T1000 (cell line): ENCODE measurements around the gene ALX3.

Source experiments
- DNase-seq: peaks from one replicate; lab custom pipeline; 2025; ENCODE audit warnings: mixed read lengths; lab: John Stamatoyannopoulos, UW

Gene ALX3

DNA sequence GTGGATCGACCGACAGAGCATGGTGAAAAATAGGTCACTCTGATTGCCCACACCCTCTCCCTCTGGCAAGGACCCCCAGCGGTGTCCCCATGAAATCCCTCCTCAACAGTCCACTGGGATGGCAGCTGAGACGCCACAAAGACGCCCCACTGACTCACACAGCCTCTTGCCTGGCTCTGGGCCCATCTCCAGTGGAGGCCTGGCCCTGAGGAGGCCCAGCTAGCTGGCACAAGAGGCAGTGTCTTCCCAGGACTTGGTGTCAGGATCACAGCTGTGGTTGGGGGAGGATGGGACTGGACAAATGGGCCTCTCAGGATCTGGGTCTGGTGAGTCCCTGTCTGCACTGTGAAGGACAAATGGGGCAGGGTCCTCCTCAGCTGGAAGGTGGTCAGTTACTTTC is 4.6 kb downstream of the ALX3 start:
- DNase-seq, result no peak

DNA sequence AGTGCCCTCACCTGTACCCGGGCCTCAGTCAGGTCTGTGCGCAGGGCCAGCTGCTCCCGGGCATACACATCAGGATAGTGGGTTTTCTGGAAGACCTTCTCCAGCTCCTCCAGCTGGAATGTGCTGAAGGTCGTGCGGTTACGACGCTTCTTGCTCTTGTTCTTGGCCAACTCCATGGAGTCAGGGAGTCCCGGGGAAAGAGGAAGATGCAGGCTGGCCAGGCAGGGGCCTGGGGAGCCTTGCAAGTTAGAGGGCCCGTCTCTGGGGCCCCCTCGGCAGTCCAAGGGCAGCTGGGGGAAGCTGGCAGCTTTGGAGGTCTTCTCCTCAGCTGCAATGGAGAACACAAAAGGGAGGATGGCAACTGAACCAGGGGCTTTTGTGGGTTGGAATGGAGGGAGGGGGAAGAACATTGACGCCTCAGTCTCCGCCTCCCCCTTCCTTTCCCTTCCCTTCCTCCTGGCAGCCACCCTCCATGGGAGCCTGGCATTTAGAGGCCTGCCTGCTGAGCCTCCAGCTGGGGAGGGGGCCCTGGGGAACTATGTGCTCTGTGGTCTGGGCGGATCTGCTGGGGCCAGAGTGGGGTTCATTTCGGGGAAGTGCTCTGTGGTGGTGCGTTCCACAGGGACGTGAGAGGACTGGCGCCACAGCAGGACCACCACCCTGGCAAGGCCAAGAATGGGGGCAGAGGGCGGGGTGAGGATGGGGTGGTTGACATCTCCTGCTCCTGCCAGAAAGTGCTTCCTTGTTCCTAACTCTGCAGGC is 5.7 kb downstream of the ALX3 start:
- no peak for DNase-seq

DNA sequence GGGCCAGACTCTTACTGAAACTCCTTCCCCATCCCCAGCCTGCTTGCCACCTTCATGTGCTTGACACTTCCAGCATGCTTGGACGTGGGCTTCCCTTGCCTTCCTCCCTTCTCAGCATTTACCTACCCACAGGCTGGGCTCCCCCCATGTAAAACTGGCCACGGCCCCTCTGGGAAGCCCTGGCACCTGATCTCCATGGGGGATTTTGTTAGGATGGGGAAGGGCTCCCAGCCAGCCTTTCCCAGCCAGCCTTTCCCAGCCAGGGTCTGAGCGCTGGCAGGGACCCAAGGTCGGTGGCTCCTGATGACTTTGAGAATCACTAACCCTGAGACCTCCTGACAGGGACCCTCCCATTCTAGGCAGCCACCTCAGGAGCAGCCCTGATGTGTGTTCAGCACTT is 6.7 kb downstream of the ALX3 start:
- no peak for DNase-seq

GRCh38 chr1:110062612-110063011 is 7.9 kb downstream of the ALX3 start:
- DNase-seq, result no peak

- no peak for DNase-seq
Observed at GRCh38 chr1:110061341-110061740, 9.1 kb downstream of the ALX3 start.

DNA sequence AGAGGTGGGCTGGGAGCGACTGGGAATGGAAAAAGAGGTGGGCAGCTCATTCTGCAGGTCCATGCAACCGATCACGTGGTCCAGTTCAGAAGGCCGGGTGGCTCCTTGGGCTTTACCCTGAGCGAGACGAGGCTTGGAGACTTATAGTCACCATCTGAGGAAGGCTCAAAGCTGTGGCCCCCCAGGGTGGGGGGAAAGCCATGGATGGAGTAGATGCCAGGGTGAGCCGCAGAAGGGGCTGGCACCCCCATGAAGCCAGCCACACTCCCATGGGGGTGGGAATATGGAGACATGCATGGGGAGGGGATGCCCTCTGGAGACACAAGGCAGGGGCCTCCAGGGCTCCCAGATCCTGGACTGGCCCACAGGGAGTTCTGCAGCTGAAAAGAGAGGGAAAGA is 9.8 kb downstream of the ALX3 start:
- DNase-seq, result no peak

- no peak for DNase-seq
Observed at GRCh38 chr1:110060034-110060661, 10.3 kb downstream of the ALX3 start.

- no peak for DNase-seq
Observed at GRCh38 chr1:110059133-110059863, 11.2 kb downstream of the ALX3 start.

DNA sequence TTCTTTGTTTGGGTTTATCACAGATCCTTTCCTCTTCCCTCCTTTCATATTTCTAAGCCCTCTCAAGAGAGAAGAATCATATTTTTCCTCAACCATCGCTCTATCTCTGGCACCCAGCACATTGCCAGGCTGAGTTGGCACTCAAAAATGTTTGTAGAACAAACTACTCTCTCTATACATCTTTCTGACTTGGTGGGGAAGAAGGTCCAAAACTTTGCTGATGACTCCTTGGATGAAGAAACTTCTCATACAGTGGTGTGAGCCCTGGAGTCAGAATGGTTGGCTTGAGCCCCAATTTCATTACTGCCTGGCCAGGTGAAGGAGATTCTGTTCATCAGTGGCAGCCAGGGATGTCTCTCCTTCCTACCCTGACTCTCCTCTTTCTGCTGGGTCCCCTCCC is 11.9 kb downstream of the ALX3 start:
- DNase-seq, result no peak

- no peak for DNase-seq
Observed at GRCh38 chr1:110057963-110058518, 12.4 kb downstream of the ALX3 start.

- DNase-seq, result peak; percentile 9
Observed at GRCh38 chr1:110056776-110057175, 13.7 kb downstream of the ALX3 start.

DNA sequence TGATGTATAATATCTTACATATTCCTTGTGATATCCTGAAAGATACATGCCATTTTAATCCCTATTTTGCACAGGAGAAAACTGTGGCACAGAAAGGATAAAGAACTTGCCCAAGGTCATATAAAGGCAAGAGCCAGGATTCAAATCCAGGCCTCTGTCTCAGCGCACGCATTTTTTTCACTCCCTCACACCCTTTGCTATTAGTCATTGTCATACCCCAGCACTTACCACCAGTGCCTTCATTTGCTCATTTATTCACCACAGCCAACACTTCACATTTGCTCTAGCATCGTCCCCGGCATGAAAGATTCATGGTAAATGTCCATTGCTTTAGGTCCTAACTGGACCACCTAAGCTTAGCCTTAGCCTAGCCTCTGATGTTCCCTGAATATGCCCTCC is 14.2 kb downstream of the ALX3 start:
- DNase-seq, result no peak

GRCh38 chr1:110055493-110056284 is 14.8 kb downstream of the ALX3 start:
- DNase-seq, result no peak

DNA sequence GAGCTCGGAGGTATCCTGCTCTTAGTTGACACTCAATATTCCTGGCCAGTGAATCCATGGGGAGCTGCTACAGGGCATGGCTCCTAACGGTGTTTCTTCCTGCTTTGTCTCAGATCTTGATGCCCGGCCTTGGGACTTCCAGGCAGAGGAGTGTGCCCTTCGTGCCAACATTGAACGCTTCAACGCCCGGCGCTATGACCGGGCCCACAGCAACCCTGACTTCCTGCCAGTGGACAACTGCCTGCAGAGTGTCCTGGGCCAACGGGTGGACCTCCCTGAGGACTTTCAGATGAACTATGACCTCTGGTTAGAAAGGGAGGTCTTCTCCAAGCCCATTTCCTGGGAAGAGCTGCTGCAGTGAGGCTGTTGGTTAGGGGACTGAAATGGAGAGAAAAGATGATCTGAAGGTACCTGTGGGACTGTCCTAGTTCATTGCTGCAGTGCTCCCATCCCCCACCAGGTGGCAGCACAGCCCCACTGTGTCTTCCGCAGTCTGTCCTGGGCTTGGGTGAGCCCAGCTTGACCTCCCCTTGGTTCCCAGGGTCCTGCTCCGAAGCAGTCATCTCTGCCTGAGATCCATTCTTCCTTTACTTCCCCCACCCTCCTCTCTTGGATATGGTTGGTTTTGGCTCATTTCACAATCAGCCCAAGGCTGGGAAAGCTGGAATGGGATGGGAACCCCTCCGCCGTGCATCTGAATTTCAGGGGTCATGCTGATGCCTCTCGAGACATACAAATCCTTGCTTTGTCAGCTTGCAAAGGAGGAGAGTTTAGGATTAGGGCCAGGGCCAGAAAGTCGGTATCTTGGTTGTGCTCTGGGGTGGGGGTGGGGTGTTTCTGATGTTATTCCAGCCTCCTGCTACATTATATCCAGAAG is 16.7 kb downstream of the ALX3 start:
- DNase-seq, result no peak

GRCh38 chr1:110051262-110051648 is 19.2 kb downstream of the ALX3 start:
- no peak for DNase-seq

DNA sequence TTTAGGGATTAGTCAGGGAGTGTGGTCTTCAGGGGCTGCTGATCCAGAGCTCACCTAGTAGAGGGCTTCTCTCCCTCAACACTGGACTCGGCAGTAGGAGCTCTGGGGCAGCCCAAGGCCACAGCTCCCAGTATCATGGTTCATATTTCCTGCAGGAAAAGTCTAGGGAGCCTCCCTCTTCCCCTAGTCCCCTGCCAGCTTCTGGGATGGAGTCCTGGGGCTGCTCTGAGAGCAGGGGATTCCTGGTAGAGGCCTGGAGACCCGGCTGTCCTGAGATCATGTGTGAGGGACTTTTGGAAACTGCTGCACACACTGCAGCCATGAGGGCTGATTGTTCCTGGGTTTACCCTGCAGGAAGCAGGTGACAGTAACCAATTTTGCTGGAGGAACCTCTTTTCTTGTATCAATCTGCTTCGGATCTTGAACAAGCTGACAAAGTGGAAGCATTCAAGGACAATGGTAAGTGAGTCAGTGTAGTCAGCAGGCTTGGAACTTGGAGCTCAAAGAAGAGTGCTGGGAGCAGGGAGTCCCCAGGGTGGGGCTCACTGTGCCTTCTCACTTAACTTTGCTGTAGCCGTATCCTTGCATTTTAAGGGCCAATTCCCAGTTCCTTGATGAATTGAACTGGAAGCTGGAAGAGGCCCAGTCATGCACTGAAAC is 19.7 kb downstream of the ALX3 start:
- DNase-seq, result no peak

DNA sequence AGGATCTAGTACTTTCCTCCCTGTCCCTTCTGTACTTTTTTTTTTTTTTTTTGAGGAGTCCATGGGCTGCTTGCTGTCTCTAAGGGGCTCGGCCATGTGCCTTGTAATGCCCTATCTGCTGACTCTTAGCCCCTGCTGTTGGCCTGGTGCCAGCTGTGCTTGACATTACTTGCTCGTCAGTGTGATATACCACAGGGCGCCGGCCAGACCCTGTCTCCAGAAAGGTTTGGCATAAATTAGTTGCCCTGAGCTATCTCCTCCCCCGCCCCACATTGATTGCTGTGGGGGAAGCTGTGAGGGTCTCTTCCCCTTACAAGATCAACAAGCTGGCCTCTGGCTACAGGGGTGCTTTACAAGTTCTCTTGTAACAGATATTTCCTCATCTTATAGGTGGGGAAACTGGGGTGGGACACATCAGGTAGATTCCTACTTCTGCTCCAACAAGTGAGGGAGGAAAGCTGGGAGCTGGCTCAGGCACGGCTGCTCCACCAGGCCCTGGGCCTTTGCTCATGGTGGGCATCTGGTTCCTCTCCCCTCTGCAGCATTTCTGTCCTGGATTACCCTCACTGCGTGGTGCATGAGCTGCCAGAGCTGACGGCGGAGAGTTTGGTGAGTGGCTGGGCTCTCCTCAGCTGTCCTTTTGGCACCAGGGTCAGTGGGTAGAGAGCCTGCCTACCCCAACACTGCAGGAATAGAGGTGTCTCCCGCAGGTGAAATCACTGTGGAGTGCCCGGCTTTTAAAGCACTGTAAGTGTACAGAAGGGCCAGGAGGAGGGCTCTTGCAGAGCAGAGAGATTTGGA is 20.5 kb downstream of the ALX3 start:
- no peak for DNase-seq

GRCh38 chr1:110048923-110049601 is 21.4 kb downstream of the ALX3 start:
- DNase-seq, result no peak

DNA sequence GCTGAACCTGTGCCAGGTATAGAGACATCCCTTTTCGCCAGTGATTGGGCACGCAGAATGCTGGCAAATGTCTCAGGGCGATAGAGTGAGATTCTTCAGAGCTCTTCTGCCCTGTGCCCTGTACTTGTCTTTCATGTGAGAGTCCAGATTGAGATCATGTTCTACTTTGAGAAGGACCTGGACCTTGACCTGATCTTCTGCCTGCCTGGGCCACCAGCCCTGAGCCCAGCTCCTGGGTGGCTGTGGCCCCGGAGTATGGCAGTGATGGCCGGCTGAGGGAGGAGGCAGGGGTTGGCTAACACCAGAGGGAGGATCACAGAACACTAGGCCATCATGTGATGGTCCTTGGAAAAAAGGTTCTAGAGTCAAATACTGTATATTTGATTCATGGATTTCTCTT is 22.2 kb downstream of the ALX3 start:
- no peak for DNase-seq
